Occipital lobe (tissue), 2 donors: Measurements from ENCODE around the gene VWA1. TPM values are rescaled to one million over a fixed set of nuclear protein-coding genes. Genes with fewer than 3 reads are reported as not detected.
"Not testable (repeated sequence)": the region's sequence is repeated elsewhere in the genome, so short reads cannot be mapped to it uniquely, and the experiment has no call there.

Experiments
- DNase-seq: peaks from one replicate; lab custom pipeline; 2025; lab: John Stamatoyannopoulos, UW
- total RNA-seq: library from RNA; depleted of rRNA; stranded (reverse); fragments of >200 nt; gene quantifications from one replicate; pipeline ENCODE4 v1.2.3, GENCODE V29; 2014

The VWA1 gene
- total RNA-seq, 1 donor from 2014 or later: 4.1 TPM

- not testable (repeated sequence) for DNase-seq
Observed at GRCh38 chr1:1402901-1403392, 32.5 kb upstream of the VWA1 start.

- DNase-seq: no peak
Observed at GRCh38 chr1:1403653-1404052, 31.8 kb upstream of the VWA1 start.

- no peak for DNase-seq
Observed at GRCh38 chr1:1406101-1406820, 29.2 kb upstream of the VWA1 start.

- DNase-seq: peak; percentile 84
Observed at GRCh38 chr1:1406821-1407635, 28.5 kb upstream of the VWA1 start, which contains the start of gene MRPL20. Gene MRPL20 (minus strand): TSS chr1:1407293. CDS start chr1:1407217, 76 bp downstream.

GRCh38 chr1:1407636-1408318 lies 27.7 kb upstream of the VWA1 start:
- DNase-seq: no peak

GRCh38 chr1:1410238-1410637 lies 25.3 kb upstream of the VWA1 start:
- not testable (repeated sequence) for DNase-seq

- DNase-seq: no peak
Observed at GRCh38 chr1:1411626-1412025, 23.9 kb upstream of the VWA1 start.

- not testable (repeated sequence) for DNase-seq
Observed at GRCh38 chr1:1412311-1412902, 23.1 kb upstream of the VWA1 start.

- DNase-seq: no peak
Observed at GRCh38 chr1:1415751-1416150, 19.7 kb upstream of the VWA1 start.

GRCh38 chr1:1417396-1417795 lies 18.1 kb upstream of the VWA1 start:
- not testable (repeated sequence) for DNase-seq

GRCh38 chr1:1417825-1418463 lies 17.5 kb upstream of the VWA1 start:
- DNase-seq: not testable (repeated sequence)

GRCh38 chr1:1418464-1419362 lies 16.8 kb upstream of the VWA1 start:
- no peak for DNase-seq

GRCh38 chr1:1419363-1419812 lies 16.1 kb upstream of the VWA1 start:
- no peak for DNase-seq

GRCh38 chr1:1419813-1420653 lies 15.5 kb upstream of the VWA1 start:
- DNase-seq: no peak

GRCh38 chr1:1420654-1421141 lies 14.8 kb upstream of the VWA1 start:
- DNase-seq: no peak

- DNase-seq: peak; percentile 72
Observed at GRCh38 chr1:1421147-1421906, 14.2 kb upstream of the VWA1 start, which contains the start of gene ANKRD65. Gene ANKRD65 (minus strand): TSS chr1:1421276. CDS start chr1:1421005, 271 bp downstream.

- no peak for DNase-seq
Observed at GRCh38 chr1:1421907-1422464, 13.5 kb upstream of the VWA1 start.
